A549 (cell line): ENCODE data around the gene BNC2.

Experiments used
- CEBPB ChIP-seq, 2 experiments: fragments of >200 bp in 1 of 2; sonication (Bioruptor Twin) in 1 of 2; formaldehyde crosslinking in 1 of 2; IDR thresholded peaks; 2 replicates each; pipeline ENCODE4 v1.6.1; 2012 to 2016
- CTCF ChIP-seq: fragments of >200 bp; sonication (Bioruptor Twin); formaldehyde crosslinking; IDR thresholded peaks from 3 replicates; pipeline ENCODE4 v1.5.1; 2016
- EP300 ChIP-seq, 2 experiments: fragments of >200 bp; sonication (Bioruptor Twin); formaldehyde crosslinking; IDR thresholded peaks; 2 replicates in 1 of 2; 3 replicates in 1 of 2; pipeline ENCODE4 v1.6.1; 2016 to 2017
- HOXA7 ChIP-seq: fragments of 250-450 bp; sonication (Bioruptor Pico); IDR thresholded peaks from 2 replicates; pipeline ENCODE4 v1.5.0; 2020; ENCODE audit warnings: mild to moderate bottlenecking, moderate library complexity
- JUNB ChIP-seq: fragments of >200 bp; sonication (Bioruptor Twin); formaldehyde crosslinking; IDR thresholded peaks from 2 replicates; pipeline ENCODE4 v1.6.1; 2016
- POLR2A ChIP-seq: IDR thresholded peaks from 2 replicates; pipeline ENCODE4 v1.6.1; 2012; ENCODE audit warnings: mild to moderate bottlenecking, low read length
- RAD21 ChIP-seq, 2 experiments: fragments of >200 bp in 1 of 2; sonication (Bioruptor Twin) in 1 of 2; formaldehyde crosslinking in 1 of 2; IDR thresholded peaks in 1 of 2; conservative IDR thresholded peaks in 1 of 2; 2 replicates in 1 of 2; 3 replicates in 1 of 2; pipeline ENCODE4 v1.6.1; 2012 to 2018; ENCODE audit warnings: inconsistent platforms in 1 of 2
- REST ChIP-seq: fragments of 200-600 bp; sonication (generic); IDR thresholded peaks from 2 replicates; pipeline ENCODE4 v1.6.1; 2016; ENCODE audit warnings: antibody characterized with exemption, mild to moderate bottlenecking, moderate library complexity
- SMC3 ChIP-seq: fragments of >200 bp; sonication (Bioruptor Twin); formaldehyde crosslinking; IDR thresholded peaks from 3 replicates; pipeline ENCODE4 v1.6.1; 2018; ENCODE audit warnings: inconsistent platforms
- USF2 ChIP-seq: fragments of 450-650 bp; IDR thresholded peaks from 2 replicates; pipeline ENCODE4 v1.6.1; 2014; ENCODE audit warnings: antibody characterized with exemption
- ZC3H11A ChIP-seq: fragments of 450-650 bp; IDR thresholded peaks from 2 replicates; pipeline ENCODE4 v1.6.1; 2014; ENCODE audit warnings: antibody characterized with exemption, mild to moderate bottlenecking

GRCh38 chr9:16679327-16679821 lies 191.1 kb downstream of the BNC2 start:
- TF ChIP-seq POLR2A (no peak), USF2 (no peak), RAD21 (conservative IDR thresholded peaks at IDR 0.05 in 1 of 2, IDR thresholded peaks at IDR 0.05 in 1 of 2) (no peak), SMC3 (no peak), CTCF (no peak), REST (no peak), JUNB (no peak), ZC3H11A (no peak), CEBPB (IDR thresholded peaks at IDR 0.05) (no peak), HOXA7 (no peak), EP300 (IDR thresholded peaks at IDR 0.05) (no peak)
